H9 (cell line): ENCODE measurements around the gene ATN1. TPM values are rescaled to one million over a fixed set of nuclear protein-coding genes. Genes with fewer than 3 reads are reported as not detected.

Source experiments
- DNase-seq: peaks from one replicate; pipeline ENCODE4 v3.0.0-alpha.2; 2017
- H2AFZ ChIP-seq: one replicate; pipeline ENCODE4 v1.6.1; 2013; ENCODE audit warnings: mild to moderate bottlenecking, low read length, control low read depth, moderate library complexity
- H2AK5ac ChIP-seq: 2 replicates; pipeline ENCODE4 v1.6.1; 2013; ENCODE audit warnings: low read length, control low read depth, mixed read lengths; ENCODE audit not compliant: insufficient read length
- H2BK120ac ChIP-seq: one replicate; pipeline ENCODE4 v1.6.1; 2013; ENCODE audit warnings: low read depth, mild to moderate bottlenecking, low read length, control low read depth, inconsistent platforms; ENCODE audit not compliant: poor library complexity, severe bottlenecking
- H2BK12ac ChIP-seq: 2 replicates; pipeline ENCODE4 v1.6.1; 2013; ENCODE audit warnings: low read length, control low read depth, mixed read lengths, low read depth; ENCODE audit not compliant: insufficient read length
- H2BK15ac ChIP-seq: 2 replicates; pipeline ENCODE4 v1.6.1; 2013; ENCODE audit warnings: low read depth, low read length, control low read depth
- H2BK20ac ChIP-seq: one replicate; pipeline ENCODE4 v1.6.1; 2013; ENCODE audit warnings: low read depth, mild to moderate bottlenecking, low read length, control low read depth, inconsistent platforms; ENCODE audit not compliant: poor library complexity, severe bottlenecking
- H2BK5ac ChIP-seq: 2 replicates; pipeline ENCODE4 v1.6.1; 2013; ENCODE audit warnings: low read length, control low read depth, mixed read lengths; ENCODE audit not compliant: insufficient read length
- H3K14ac ChIP-seq: 2 replicates; pipeline ENCODE4 v1.6.1; 2013; ENCODE audit warnings: low read length, control low read depth; ENCODE audit not compliant: insufficient read depth
- H3K18ac ChIP-seq: 2 replicates; pipeline ENCODE4 v1.6.1; 2013; ENCODE audit warnings: low read depth, mild to moderate bottlenecking, mixed read lengths, low read length, control low read depth; ENCODE audit not compliant: insufficient read length
- H3K23ac ChIP-seq: 2 replicates; pipeline ENCODE4 v1.6.1; 2013; ENCODE audit warnings: low read length, control low read depth, mixed read lengths, low read depth; ENCODE audit not compliant: insufficient read length
- H3K23me2 ChIP-seq: 2 replicates; pipeline ENCODE4 v1.6.1; 2013; ENCODE audit warnings: low read depth, mild to moderate bottlenecking, mixed read lengths, low read length, control low read depth; ENCODE audit not compliant: insufficient read length, poor library complexity, severe bottlenecking
- H3K27ac ChIP-seq: 2 replicates; pipeline ENCODE4 v1.5.1; 2013; ENCODE audit warnings: low read length, control low read depth, mixed read lengths, low read depth; ENCODE audit not compliant: insufficient read length
- H3K27me3 ChIP-seq: 2 replicates; pipeline ENCODE4 v1.6.1; 2013; ENCODE audit warnings: low read length, control low read depth, inconsistent platforms; ENCODE audit not compliant: insufficient read depth
- H3K4ac ChIP-seq: 2 replicates; pipeline ENCODE4 v1.6.1; 2013; ENCODE audit warnings: low read depth, mild to moderate bottlenecking, control low read depth, inconsistent platforms, low read length, moderate library complexity
- H3K4me1 ChIP-seq: 2 replicates; pipeline ENCODE4 v1.6.1; 2013; ENCODE audit warnings: low read length, control low read depth, inconsistent platforms; ENCODE audit not compliant: insufficient read depth
- H3K4me2 ChIP-seq: 2 replicates; pipeline ENCODE4 v1.6.1; 2013; ENCODE audit warnings: low read length, control low read depth, mixed read lengths; ENCODE audit not compliant: insufficient read length, insufficient read depth
- H3K56ac ChIP-seq: 2 replicates; pipeline ENCODE4 v1.6.1; 2013; ENCODE audit warnings: low read depth, mild to moderate bottlenecking, mixed read lengths, low read length, control low read depth; ENCODE audit not compliant: insufficient read length
- H3K79me1 ChIP-seq: 2 replicates; pipeline ENCODE4 v1.6.1; 2013; ENCODE audit warnings: low read depth, mild to moderate bottlenecking, moderate library complexity, low read length, control low read depth, inconsistent platforms; ENCODE audit not compliant: insufficient read depth, poor library complexity, severe bottlenecking
- H3K79me2 ChIP-seq: 2 replicates; pipeline ENCODE4 v1.6.1; 2013; ENCODE audit warnings: low read length, control low read depth, inconsistent platforms; ENCODE audit not compliant: insufficient read depth
- H3K9ac ChIP-seq: 2 replicates; pipeline ENCODE4 v1.6.1; 2013; ENCODE audit warnings: low read length, control low read depth, mixed read lengths; ENCODE audit not compliant: insufficient read length; ENCODE audit errors: extremely low read depth
- H3K9me3 ChIP-seq: one replicate; pipeline ENCODE4 v1.6.1; 2013; ENCODE audit warnings: low read depth, low read length, inconsistent platforms; ENCODE audit not compliant: control insufficient read depth
- H3T11ph ChIP-seq: one replicate; pipeline ENCODE4 v1.6.1; 2013; ENCODE audit warnings: mild to moderate bottlenecking, low read length, control low read depth, inconsistent platforms
- H4K20me1 ChIP-seq: one replicate; pipeline ENCODE4 v1.6.1; 2013; ENCODE audit not compliant: control insufficient read depth, insufficient read length, insufficient read depth
- H4K5ac ChIP-seq: 2 replicates; pipeline ENCODE4 v1.6.1; 2013; ENCODE audit warnings: low read depth, mild to moderate bottlenecking, mixed read lengths, low read length, control low read depth; ENCODE audit not compliant: insufficient read length
- H4K8ac ChIP-seq: replicated peaks from 2 replicates; pipeline ENCODE4 v1.6.1; 2013; ENCODE audit warnings: low read length, control low read depth, mixed read lengths, low read depth; ENCODE audit not compliant: insufficient read length
- H4K91ac ChIP-seq: 2 replicates; pipeline ENCODE4 v1.6.1; 2013; ENCODE audit warnings: low read depth, mild to moderate bottlenecking, moderate library complexity, mixed read lengths, low read length, control low read depth; ENCODE audit not compliant: insufficient read length
- H3K27ac Mint-ChIP-seq, 3 experiments: 2 replicates in 2 of 3; 3 replicates in 1 of 3; pipeline ENCODE4 v1.8.0; 2020 to 2021; ENCODE audit warnings: mixed read lengths in 3 of 3, mild to moderate bottlenecking in 1 of 3, moderate library complexity in 1 of 3
- H3K27me3 Mint-ChIP-seq: 2 replicates; pipeline ENCODE4 v1.8.0; 2021; ENCODE audit warnings: low read depth, mild to moderate bottlenecking, moderate library complexity, mixed read lengths
- H3K36me3 Mint-ChIP-seq, 3 experiments: 2 replicates in 2 of 3; 3 replicates in 1 of 3; pipeline ENCODE4 v1.8.0; 2020 to 2021; ENCODE audit warnings: low read depth in 3 of 3, mixed read lengths in 3 of 3; ENCODE audit not compliant: insufficient read depth in 1 of 3
- H3K4me1 Mint-ChIP-seq, 2 experiments: 2 replicates each; pipeline ENCODE4 v1.8.0; 2020; ENCODE audit warnings: mixed read lengths in 2 of 2
- H3K4me3 Mint-ChIP-seq, 2 experiments: 2 replicates in 1 of 2; 3 replicates in 1 of 2; pipeline ENCODE4 v1.8.0; 2020 to 2021; ENCODE audit warnings: mild to moderate bottlenecking in 2 of 2, mixed read lengths in 2 of 2, moderate library complexity in 1 of 2
- H3K9me3 Mint-ChIP-seq, 2 experiments: 2 replicates in 1 of 2; 3 replicates in 1 of 2; pipeline ENCODE4 v1.8.0; 2020; ENCODE audit warnings: mild to moderate bottlenecking in 2 of 2, mixed read lengths in 2 of 2, moderate library complexity in 1 of 2
- WGBS: extraction: QIAGEN DNeasy Blood & Tissue Kit; methylation state at CpG from one replicate; pipeline ENCODE4 v1.1.7; 2013; ENCODE audit warnings: missing lambda C conversion rate, low lambda C conversion rate, mixed read lengths; ENCODE audit not compliant: insufficient read length; ENCODE audit errors: extremely low coverage; 5-methylcytosine and 5-hydroxymethylcytosine counted together
- total RNA-seq: library from RNA; stranded (reverse); gene quantifications from 2 replicates; pipeline ENCODE4 v1.2.1, GENCODE V29; 2021
- TF ChIP-seq, protein P1 (sequence below): fragments of 200-600 bp; sonication (generic); conservative IDR thresholded peaks from 3 replicates; pipeline ENCODE4 v1.8.0; 2021; ENCODE audit warnings: antibody characterized with exemption, mild to moderate bottlenecking

The ATN1 gene
- total RNA-seq, 1 experiment from 2014 or later = 103 TPM

- Mint-ChIP-seq H3K36me3 (no peaks in the 10 kb centered on the region), H3K27ac (no peak overlapping the region), H3K27me3 (peaks cover 2% of the 10 kb centered on the region; the same call in 1 of the 2 replicates), H3K4me1 (peaks cover 4 to 14% of the 10 kb centered on the region in 2 experiments), H3K9me3 (no peaks in the 10 kb centered on the region), H3K4me3 (no peak overlapping the region)
- Histone ChIP-seq H3K4ac (no peak overlapping the region), H3K9ac (no peak overlapping the region), H2BK15ac (no peak overlapping the region), H2BK20ac (no peak overlapping the region), H3K27ac (no peak overlapping the region), H3K4me1 (peaks cover 2% of the 10 kb centered on the region; the same call in 1 of the 2 replicates), H3T11ph (no peak overlapping the region), H3K56ac (no peak overlapping the region), H2BK12ac (no peak overlapping the region), H3K79me1 (no peaks in the 10 kb centered on the region), H3K18ac (no peak overlapping the region), H4K91ac (no peak overlapping the region), H3K9me3 (no peaks in the 10 kb centered on the region), H2BK120ac (no peak overlapping the region), H2AFZ (no peak overlapping the region), H3K23me2 (peaks cover 3% of the 10 kb centered on the region), H4K8ac (no peak overlapping the region), H3K14ac (no peak overlapping the region), H3K23ac (no peak overlapping the region), H4K20me1 (peaks cover 2% of the 10 kb centered on the region), H3K4me2 (no peak overlapping the region), H3K79me2 (no peaks in the 10 kb centered on the region), H2BK5ac (no peak overlapping the region), H3K27me3 (no peaks in the 10 kb centered on the region), H2AK5ac (no peak overlapping the region), H4K5ac (no peak overlapping the region)
- WGBS = no CpG with 5 or more reads among the region's 4 CpGs
- no peak for DNase-seq
- TF ChIP-seq, protein P1, sequence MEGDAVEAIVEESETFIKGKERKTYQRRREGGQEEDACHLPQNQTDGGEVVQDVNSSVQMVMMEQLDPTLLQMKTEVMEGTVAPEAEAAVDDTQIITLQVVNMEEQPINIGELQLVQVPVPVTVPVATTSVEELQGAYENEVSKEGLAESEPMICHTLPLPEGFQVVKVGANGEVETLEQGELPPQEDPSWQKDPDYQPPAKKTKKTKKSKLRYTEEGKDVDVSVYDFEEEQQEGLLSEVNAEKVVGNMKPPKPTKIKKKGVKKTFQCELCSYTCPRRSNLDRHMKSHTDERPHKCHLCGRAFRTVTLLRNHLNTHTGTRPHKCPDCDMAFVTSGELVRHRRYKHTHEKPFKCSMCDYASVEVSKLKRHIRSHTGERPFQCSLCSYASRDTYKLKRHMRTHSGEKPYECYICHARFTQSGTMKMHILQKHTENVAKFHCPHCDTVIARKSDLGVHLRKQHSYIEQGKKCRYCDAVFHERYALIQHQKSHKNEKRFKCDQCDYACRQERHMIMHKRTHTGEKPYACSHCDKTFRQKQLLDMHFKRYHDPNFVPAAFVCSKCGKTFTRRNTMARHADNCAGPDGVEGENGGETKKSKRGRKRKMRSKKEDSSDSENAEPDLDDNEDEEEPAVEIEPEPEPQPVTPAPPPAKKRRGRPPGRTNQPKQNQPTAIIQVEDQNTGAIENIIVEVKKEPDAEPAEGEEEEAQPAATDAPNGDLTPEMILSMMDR = no peak
Measured at GRCh38 chr12:6902448-6902847, 25.3 kb upstream of the ATN1 start.
